SK-N-SH treated with all-trans-retinoic acid at 6 μM for 48 hours (cell line): Measurements from ENCODE around the gene CRADD.
"Not testable (repeated sequence)": the region's sequence is repeated elsewhere in the genome, so short reads cannot be mapped to it uniquely, and the experiment has no call there.

Experiments used
- ATAC-seq: fragments of 200-7000 bp; cut with Tn5 transposase; 3 replicates; pipeline ENCODE4 v1.9.1; 2020; ENCODE audit warnings: mild to moderate bottlenecking, moderate library complexity
- ARNTL ChIP-seq: fragments of 450-650 bp; formaldehyde crosslinking; IDR thresholded peaks from 2 replicates; pipeline ENCODE4 v1.5.0; 2020; ENCODE audit warnings: low read depth, mild to moderate bottlenecking, moderate library complexity, borderline replicate concordance
- CSDC2 ChIP-seq: fragments of 250-450 bp; sonication (Bioruptor Pico); IDR thresholded peaks from 2 replicates; pipeline ENCODE4 v1.5.0; 2020; ENCODE audit warnings: mild to moderate bottlenecking, moderate library complexity
- ESRRG ChIP-seq: fragments of 250-450 bp; sonication (Bioruptor Pico); IDR thresholded peaks from 2 replicates; pipeline ENCODE4 v1.6.1; 2021; ENCODE audit warnings: mild to moderate bottlenecking
- ISL1 ChIP-seq: fragments of 250-450 bp; sonication (Bioruptor Pico); IDR thresholded peaks from 2 replicates; pipeline ENCODE4 v2.1.2; 2022; ENCODE audit warnings: mild to moderate bottlenecking, moderate library complexity
- PPARA ChIP-seq: fragments of 250-450 bp; sonication (Bioruptor Pico); IDR thresholded peaks from 2 replicates; pipeline ENCODE4 v1.5.0; 2020; ENCODE audit warnings: mild to moderate bottlenecking, borderline replicate concordance
- RARB ChIP-seq: fragments of 250-450 bp; sonication (Bioruptor Pico); IDR thresholded peaks from 2 replicates; pipeline ENCODE4 v1.8.0; 2021; ENCODE audit warnings: mild to moderate bottlenecking, moderate library complexity
- SNAI2 ChIP-seq: fragments of 250-450 bp; sonication (Bioruptor Pico); IDR thresholded peaks from 2 replicates; pipeline ENCODE4 v1.5.0; 2020; ENCODE audit warnings: mild to moderate bottlenecking, moderate library complexity
- TCF4 ChIP-seq: fragments of 250-450 bp; sonication (Bioruptor Pico); IDR thresholded peaks from 2 replicates; pipeline ENCODE4 v1.8.0; 2021; ENCODE audit warnings: mild to moderate bottlenecking, moderate library complexity, borderline replicate concordance
- TOX ChIP-seq: fragments of 250-450 bp; sonication (Bioruptor Pico); IDR thresholded peaks from 2 replicates; pipeline ENCODE4 v1.8.0; 2021; ENCODE audit warnings: mild to moderate bottlenecking, moderate library complexity, borderline replicate concordance
- ZFP3 ChIP-seq: fragments of 250-450 bp; sonication (Bioruptor Pico); IDR thresholded peaks from 2 replicates; pipeline ENCODE4 v1.5.0; 2020; ENCODE audit warnings: mild to moderate bottlenecking, moderate library complexity
- ZFP30 ChIP-seq: fragments of 450-650 bp; formaldehyde crosslinking; IDR thresholded peaks from 2 replicates; pipeline ENCODE4 v1.5.0; 2022; ENCODE audit warnings: mild to moderate bottlenecking, moderate library complexity
- ZNF8 ChIP-seq: fragments of 450-650 bp; formaldehyde crosslinking; IDR thresholded peaks from 2 replicates; pipeline ENCODE4 v1.5.0; 2020; ENCODE audit warnings: mild to moderate bottlenecking, moderate library complexity
- TF ChIP-seq, protein P1 (sequence below): fragments of 250-450 bp; sonication (Bioruptor Pico); IDR thresholded peaks from 2 replicates; pipeline ENCODE4 v1.8.0; 2021; ENCODE audit warnings: low read depth, mild to moderate bottlenecking, moderate library complexity, borderline replicate concordance
- TF ChIP-seq, protein P2 (sequence below): fragments of 250-450 bp; sonication (Bioruptor Pico); IDR thresholded peaks from 2 replicates; pipeline ENCODE4 v1.5.0; 2020; ENCODE audit warnings: mild to moderate bottlenecking, moderate library complexity
- TF ChIP-seq, protein P3 (sequence below): fragments of 250-450 bp; sonication (Bioruptor Pico); IDR thresholded peaks from 2 replicates; pipeline ENCODE4 v1.8.0; 2020; ENCODE audit warnings: mild to moderate bottlenecking, moderate library complexity, borderline replicate concordance
- TF ChIP-seq, protein P4 (sequence below): fragments of 250-450 bp; sonication (Bioruptor Pico); IDR thresholded peaks from 2 replicates; pipeline ENCODE4 v1.5.1; 2021; ENCODE audit warnings: mild to moderate bottlenecking, moderate library complexity
- TF ChIP-seq, protein P5 (sequence below): fragments of 250-450 bp; sonication (Bioruptor Pico); IDR thresholded peaks from 2 replicates; pipeline ENCODE4 v1.5.1; 2020; ENCODE audit warnings: low read depth, mild to moderate bottlenecking, moderate library complexity

CRADD gene

DNA sequence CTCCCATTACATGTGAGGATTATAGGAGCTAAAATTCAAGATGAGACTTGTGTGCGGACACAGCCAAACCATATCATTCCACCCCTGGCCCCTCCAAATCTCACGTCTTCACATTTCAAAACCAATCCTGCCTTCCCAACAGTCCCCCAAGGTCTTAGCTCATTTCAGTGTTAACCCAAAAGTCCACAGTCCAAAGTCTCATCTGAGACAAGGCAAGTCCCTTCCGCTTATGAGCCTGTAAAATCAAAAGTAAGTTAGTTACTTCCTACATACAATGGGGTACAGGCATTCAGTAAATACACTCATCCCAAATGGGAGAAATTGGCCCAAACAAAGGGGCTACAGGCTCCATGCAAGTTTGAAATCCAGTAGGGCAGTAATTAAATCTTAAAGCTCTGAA is 76.1 kb downstream of the CRADD start:
- TF ChIP-seq TOX (no peak), SNAI2 (CRISPR knock-in tag) (no peak), RARB (no peak), ZFP30 (no peak), ESRRG (CRISPR knock-in tag) (no peak), TCF4 (no peak)
- TF ChIP-seq, protein P1, sequence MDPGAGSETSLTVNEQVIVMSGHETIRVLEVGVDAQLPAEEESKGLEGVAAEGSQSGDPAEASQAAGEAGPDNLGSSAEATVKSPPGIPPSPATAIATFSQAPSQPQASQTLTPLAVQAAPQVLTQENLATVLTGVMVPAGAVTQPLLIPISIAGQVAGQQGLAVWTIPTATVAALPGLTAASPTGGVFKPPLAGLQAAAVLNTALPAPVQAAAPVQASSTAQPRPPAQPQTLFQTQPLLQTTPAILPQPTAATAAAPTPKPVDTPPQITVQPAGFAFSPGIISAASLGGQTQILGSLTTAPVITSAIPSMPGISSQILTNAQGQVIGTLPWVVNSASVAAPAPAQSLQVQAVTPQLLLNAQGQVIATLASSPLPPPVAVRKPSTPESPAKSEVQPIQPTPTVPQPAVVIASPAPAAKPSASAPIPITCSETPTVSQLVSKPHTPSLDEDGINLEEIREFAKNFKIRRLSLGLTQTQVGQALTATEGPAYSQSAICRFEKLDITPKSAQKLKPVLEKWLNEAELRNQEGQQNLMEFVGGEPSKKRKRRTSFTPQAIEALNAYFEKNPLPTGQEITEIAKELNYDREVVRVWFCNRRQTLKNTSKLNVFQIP (CRISPR knock-in tag), result no peak
- TF ChIP-seq, protein P2, sequence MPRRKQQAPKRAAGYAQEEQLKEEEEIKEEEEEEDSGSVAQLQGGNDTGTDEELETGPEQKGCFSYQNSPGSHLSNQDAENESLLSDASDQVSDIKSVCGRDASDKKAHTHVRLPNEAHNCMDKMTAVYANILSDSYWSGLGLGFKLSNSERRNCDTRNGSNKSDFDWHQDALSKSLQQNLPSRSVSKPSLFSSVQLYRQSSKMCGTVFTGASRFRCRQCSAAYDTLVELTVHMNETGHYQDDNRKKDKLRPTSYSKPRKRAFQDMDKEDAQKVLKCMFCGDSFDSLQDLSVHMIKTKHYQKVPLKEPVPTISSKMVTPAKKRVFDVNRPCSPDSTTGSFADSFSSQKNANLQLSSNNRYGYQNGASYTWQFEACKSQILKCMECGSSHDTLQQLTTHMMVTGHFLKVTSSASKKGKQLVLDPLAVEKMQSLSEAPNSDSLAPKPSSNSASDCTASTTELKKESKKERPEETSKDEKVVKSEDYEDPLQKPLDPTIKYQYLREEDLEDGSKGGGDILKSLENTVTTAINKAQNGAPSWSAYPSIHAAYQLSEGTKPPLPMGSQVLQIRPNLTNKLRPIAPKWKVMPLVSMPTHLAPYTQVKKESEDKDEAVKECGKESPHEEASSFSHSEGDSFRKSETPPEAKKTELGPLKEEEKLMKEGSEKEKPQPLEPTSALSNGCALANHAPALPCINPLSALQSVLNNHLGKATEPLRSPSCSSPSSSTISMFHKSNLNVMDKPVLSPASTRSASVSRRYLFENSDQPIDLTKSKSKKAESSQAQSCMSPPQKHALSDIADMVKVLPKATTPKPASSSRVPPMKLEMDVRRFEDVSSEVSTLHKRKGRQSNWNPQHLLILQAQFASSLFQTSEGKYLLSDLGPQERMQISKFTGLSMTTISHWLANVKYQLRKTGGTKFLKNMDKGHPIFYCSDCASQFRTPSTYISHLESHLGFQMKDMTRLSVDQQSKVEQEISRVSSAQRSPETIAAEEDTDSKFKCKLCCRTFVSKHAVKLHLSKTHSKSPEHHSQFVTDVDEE (CRISPR knock-in tag), result no peak
- TF ChIP-seq, protein P3, sequence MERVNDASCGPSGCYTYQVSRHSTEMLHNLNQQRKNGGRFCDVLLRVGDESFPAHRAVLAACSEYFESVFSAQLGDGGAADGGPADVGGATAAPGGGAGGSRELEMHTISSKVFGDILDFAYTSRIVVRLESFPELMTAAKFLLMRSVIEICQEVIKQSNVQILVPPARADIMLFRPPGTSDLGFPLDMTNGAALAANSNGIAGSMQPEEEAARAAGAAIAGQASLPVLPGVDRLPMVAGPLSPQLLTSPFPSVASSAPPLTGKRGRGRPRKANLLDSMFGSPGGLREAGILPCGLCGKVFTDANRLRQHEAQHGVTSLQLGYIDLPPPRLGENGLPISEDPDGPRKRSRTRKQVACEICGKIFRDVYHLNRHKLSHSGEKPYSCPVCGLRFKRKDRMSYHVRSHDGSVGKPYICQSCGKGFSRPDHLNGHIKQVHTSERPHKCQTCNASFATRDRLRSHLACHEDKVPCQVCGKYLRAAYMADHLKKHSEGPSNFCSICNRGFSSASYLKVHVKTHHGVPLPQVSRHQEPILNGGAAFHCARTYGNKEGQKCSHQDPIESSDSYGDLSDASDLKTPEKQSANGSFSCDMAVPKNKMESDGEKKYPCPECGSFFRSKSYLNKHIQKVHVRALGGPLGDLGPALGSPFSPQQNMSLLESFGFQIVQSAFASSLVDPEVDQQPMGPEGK, result no peak
- TF ChIP-seq, protein P4, sequence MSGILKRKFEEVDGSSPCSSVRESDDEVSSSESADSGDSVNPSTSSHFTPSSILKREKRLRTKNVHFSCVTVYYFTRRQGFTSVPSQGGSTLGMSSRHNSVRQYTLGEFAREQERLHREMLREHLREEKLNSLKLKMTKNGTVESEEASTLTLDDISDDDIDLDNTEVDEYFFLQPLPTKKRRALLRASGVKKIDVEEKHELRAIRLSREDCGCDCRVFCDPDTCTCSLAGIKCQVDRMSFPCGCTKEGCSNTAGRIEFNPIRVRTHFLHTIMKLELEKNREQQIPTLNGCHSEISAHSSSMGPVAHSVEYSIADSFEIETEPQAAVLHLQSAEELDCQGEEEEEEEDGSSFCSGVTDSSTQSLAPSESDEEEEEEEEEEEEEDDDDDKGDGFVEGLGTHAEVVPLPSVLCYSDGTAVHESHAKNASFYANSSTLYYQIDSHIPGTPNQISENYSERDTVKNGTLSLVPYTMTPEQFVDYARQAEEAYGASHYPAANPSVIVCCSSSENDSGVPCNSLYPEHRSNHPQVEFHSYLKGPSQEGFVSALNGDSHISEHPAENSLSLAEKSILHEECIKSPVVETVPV (CRISPR knock-in tag), result no peak
- TF ChIP-seq, all 23 proteins: peak for 0
- ATAC-seq, result no peak

DNA sequence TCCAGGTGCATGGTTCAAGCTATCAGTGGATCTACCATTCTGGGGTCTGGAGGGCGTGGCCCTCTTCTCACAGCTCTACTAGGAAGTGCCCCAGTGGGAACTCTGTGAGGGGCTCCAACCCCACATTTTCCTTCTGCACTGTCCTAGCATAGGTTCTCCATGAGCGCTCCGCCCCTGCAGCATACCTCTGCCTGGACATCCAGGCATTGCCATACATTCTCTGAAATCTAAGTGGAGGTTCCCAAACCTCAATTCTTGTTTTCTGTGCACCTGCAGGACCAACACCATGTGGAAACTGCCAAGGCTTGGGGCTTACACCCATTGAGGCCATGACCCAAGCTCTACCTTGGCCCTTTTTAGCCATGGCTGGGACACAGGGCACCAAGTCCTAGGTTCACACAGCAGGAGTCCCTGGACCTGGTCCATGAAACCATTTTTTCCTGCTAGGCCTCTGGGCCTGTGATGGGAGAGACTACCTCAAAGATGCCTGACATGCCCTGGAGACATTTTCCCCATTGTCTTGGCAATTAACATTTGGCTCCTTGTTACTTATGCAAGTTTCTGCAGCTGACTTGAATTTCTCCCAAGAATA is 76.8 kb downstream of the CRADD start:
- TF ChIP-seq, protein P5, sequence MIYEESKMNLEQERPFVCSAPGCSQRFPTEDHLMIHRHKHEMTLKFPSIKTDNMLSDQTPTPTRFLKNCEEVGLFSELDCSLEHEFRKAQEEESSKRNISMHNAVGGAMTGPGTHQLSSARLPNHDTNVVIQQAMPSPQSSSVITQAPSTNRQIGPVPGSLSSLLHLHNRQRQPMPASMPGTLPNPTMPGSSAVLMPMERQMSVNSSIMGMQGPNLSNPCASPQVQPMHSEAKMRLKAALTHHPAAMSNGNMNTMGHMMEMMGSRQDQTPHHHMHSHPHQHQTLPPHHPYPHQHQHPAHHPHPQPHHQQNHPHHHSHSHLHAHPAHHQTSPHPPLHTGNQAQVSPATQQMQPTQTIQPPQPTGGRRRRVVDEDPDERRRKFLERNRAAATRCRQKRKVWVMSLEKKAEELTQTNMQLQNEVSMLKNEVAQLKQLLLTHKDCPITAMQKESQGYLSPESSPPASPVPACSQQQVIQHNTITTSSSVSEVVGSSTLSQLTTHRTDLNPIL (CRISPR knock-in tag), result no peak
- TF ChIP-seq ESRRG (CRISPR knock-in tag), result no peak
- no peak for TF ChIP-seq ZFP3 (CRISPR knock-in tag)
- TF ChIP-seq ZNF8 (CRISPR knock-in tag), result no peak
- TF ChIP-seq, protein P4 (CRISPR knock-in tag), result no peak
- TF ChIP-seq CSDC2, result no peak
- no peak for ATAC-seq

DNA sequence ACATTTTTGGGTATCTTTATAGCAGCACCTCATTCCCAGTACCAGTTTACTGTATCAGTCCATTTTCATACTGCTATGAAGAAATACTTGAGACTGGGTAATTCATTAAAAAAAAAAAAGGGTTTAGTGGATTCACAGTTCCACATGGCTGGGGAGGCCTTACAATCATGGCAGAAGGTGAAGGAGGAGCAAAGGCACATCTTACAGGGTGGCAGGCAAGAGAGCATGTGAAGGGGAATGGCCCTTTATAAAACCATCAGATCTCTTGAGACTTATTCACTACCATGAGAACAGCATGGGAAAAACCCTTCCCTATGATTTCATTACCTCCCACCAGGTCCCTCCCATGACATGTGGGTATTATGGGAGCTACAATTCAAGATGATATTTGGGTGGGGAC is 77.7 kb downstream of the CRADD start:
- not testable (repeated sequence) for ATAC-seq

DNA sequence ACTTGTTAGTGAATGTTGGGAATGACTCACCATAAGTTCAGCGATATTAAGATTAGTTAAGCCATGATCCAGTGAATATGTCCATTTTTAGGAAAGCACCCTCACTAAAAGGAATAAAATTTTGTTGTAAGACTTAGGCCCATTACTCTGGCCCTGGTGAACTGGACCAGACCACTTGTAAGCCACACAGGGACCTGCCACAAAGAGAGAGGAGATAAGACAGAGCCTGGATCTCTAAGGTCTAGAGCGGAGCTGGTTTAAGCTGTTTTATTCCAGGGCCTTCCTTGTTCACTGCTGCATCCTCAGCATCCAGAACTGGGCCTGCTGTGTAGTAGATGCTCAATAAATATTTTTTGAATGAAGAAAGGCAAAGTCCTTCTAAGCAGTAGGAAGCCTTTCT is 79.1 kb downstream of the CRADD start:
- ATAC-seq, result no peak
- TF ChIP-seq ISL1 (CRISPR knock-in tag) (no peak), ESRRG (CRISPR knock-in tag) (no peak), SNAI2 (CRISPR knock-in tag) (no peak), PPARA (CRISPR knock-in tag) (no peak), TOX (no peak), RARB (no peak), ARNTL (CRISPR knock-in tag) (no peak)
- TF ChIP-seq, protein P3, result no peak
- TF ChIP-seq, protein P1 (CRISPR knock-in tag), result no peak
- TF ChIP-seq, protein P4 (CRISPR knock-in tag), result no peak
